ENCODE results near the gene CDH22. TPM values are rescaled to one million over a fixed set of nuclear protein-coding genes. Genes with fewer than 3 reads are reported as not detected.

CDH22 gene
- total and polyA plus RNA-seq, 10 of the 15 experiments (the other 5 are each of a cell fraction or from before 2014, with no cell fraction given): not detected

DNA sequence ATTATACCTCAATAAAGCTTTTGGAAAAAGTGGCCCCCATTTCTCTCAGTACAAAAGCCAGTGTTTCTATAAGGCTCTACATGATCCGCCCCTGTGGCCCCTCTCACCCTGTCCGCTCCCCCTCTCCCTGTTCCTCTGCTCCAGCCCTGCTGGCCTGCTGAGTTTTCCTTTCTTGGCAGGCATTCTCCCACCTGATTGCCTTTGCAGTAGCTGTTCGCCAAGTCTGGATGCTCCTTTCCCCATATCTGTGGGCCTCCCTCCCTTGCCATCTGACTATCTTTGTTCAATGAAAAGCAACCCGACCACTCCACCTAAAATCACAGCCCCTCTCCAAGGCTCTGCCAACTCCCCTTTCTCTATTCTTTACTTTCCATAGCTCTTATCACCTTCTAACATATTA is 33.2 kb downstream of the CDH22 start:
- Histone ChIP-seq H3K9me3 (replicated peaks; ENCODE audit: control insufficient read depth, insufficient read depth, low read length) (no peaks in the 10 kb centered on the region), H3K79me2 (ENCODE audit: control insufficient read depth, insufficient read depth, low read length) (no peaks in the 10 kb centered on the region), H3K9ac (ENCODE audit: control insufficient read depth, insufficient read depth, low read length) (no peak overlapping the region), H2AFZ (ENCODE audit: control insufficient read depth, low read depth, low read length) (no peak overlapping the region), H3K4me2 (ENCODE audit: control insufficient read depth, insufficient read depth) (no peak overlapping the region), H3K4me1 (ENCODE audit: control insufficient read depth, insufficient read depth, low read length) (no peaks in the 10 kb centered on the region), H4K20me1 (ENCODE audit: control insufficient read depth, insufficient read depth) (no peaks in the 10 kb centered on the region), H3K27me3 (replicated peaks in 1 of 2; ENCODE audit: control insufficient read depth in 2 of 2, insufficient read depth in 2 of 2, low read length in 1 of 2) (peaks cover 0 to 2% of the 10 kb centered on the region in 2 experiments; a peak in 1 of 4 replicates), H3K36me3 (ENCODE audit: control insufficient read depth in 2 of 2, insufficient read depth in 2 of 2, low read length in 1 of 2) (no peaks in the 10 kb centered on the region), H3K4me3 (no peak overlapping the region), H3K27ac (ENCODE audit: control insufficient read depth, insufficient read depth) (no peak overlapping the region)
- ChIA-PET CTCF (no interaction called here), POLR2A (no interaction called here), SMC1A (ENCODE audit: uncharacterized antibody, unreplicated experiment) (no interaction called here), RAD21 (ENCODE audit: unreplicated experiment) (no interaction called here)
- BruUV-seq (replicated peaks): no TSS peak
- in situ Hi-C loops (cut with MboI): no loop called here
- intact Hi-C loops (cut with micrococcal nuclease; ENCODE audit: unreplicated experiment): no loop called here
- WGBS (ENCODE audit: insufficient coverage, insufficient replicate concordance, low lambda C conversion rate, missing lambda C conversion rate): 27% methylated on average over 4 of the region's 4 CpGs
- DNase-seq (ENCODE audit: low read depth, low spot score) (no peak), FAIRE-seq (no peak), ATAC-seq (no peak)
- no peak for TF ChIP-seq TBL1XR1 (IDR thresholded peaks at IDR 0.05; ENCODE audit: low read depth, low read length)
- no peak for TF ChIP-seq ZSCAN29 (IDR thresholded peaks at IDR 0.05)
- TF ChIP-seq HDAC6 (IDR thresholded peaks at IDR 0.05; ENCODE audit: unreplicated experiment): no peak
- no peak for TF ChIP-seq YBX1 (IDR thresholded peaks at IDR 0.05)
- TF ChIP-seq CREB1 (IDR thresholded peaks at IDR 0.05; ENCODE audit: low read depth): no peak
- TF ChIP-seq EP300 (IDR thresholded peaks at IDR 0.05; ENCODE audit: borderline replicate concordance in 1 of 2, control insufficient read depth in 1 of 2, low read depth in 2 of 2, low read length in 2 of 2): no peak
- no peak for TF ChIP-seq SMC3 (IDR thresholded peaks at IDR 0.05; ENCODE audit: borderline replicate concordance, low read length)
- no peak for TF ChIP-seq POLR2A (IDR thresholded peaks at IDR 0.05; ENCODE audit: low read depth, low read length)
- TF ChIP-seq STAT1 (conservative IDR thresholded peaks at IDR 0.05): no peak
- no peak for TF ChIP-seq WRNIP1 (IDR thresholded peaks at IDR 0.05; ENCODE audit: borderline replicate concordance, low read depth, low read length)
- no peak for TF ChIP-seq NBN (IDR thresholded peaks at IDR 0.05)
- no peak for TF ChIP-seq FOXM1 (IDR thresholded peaks at IDR 0.05; ENCODE audit: low read depth, low read length)
- TF ChIP-seq SIX5 (IDR thresholded peaks at IDR 0.05; ENCODE audit: low read depth, low read length, severe bottlenecking): no peak
- TF ChIP-seq TCF7 (IDR thresholded peaks at IDR 0.05; ENCODE audit: borderline replicate concordance): no peak
- no peak for TF ChIP-seq NRF1 (conservative IDR thresholded peaks at IDR 0.05; ENCODE audit: low read depth, low read length)
- TF ChIP-seq NFYB (IDR thresholded peaks at IDR 0.05; ENCODE audit: insufficient read depth, low read depth, low read length): no peak
- no peak for TF ChIP-seq CHD2 (IDR thresholded peaks at IDR 0.05; ENCODE audit: borderline replicate concordance, low read depth, low read length)
- TF ChIP-seq SMARCA5 (IDR thresholded peaks at IDR 0.05): no peak
- no peak for TF ChIP-seq NFXL1 (IDR thresholded peaks at IDR 0.05; ENCODE audit: borderline replicate concordance)

Measured in GM12878 (cell line).